AG04449 (cell line): ENCODE results near the gene MAP3K5.
"Not testable (repeated sequence)": the region's sequence is repeated elsewhere in the genome, so short reads cannot be mapped to it uniquely, and the experiment has no call there.

Source experiments
- CTCF ChIA-PET: fragments of 350-600 bp; formaldehyde crosslinking; extraction: SDS; loops from one replicate; lab custom pipeline; 2021; ENCODE audit warnings: antibody characterized with exemption; lab: Yijun Ruan, JAX
- POLR2A ChIA-PET: fragments of 400-600, 350-600 bp; formaldehyde crosslinking; extraction: SDS; loops from one replicate; lab custom pipeline; 2020; ENCODE audit warnings: antibody characterized with exemption, inconsistent platforms; lab: Yijun Ruan, JAX
- DNase-seq: peaks from one replicate; pipeline ENCODE4 v3.0.0-alpha.2; 2010; ENCODE audit warnings: low read depth, low spot score
- H3K4me3 ChIP-seq: 2 replicates; pipeline ENCODE4 v1.5.1; 2011; ENCODE audit warnings: low read depth, mild to moderate bottlenecking, control low read depth, low read length
- CTCF ChIP-seq: IDR thresholded peaks from one replicate; pipeline ENCODE4 v1.5.1; 2011; ENCODE audit warnings: mild to moderate bottlenecking, moderate library complexity, low read length, control low read depth, inconsistent platforms; ENCODE audit not compliant: insufficient read depth; ENCODE audit errors: missing control alignments

The MAP3K5 gene

GRCh38 chr6:136761227-136761922 lies 30.9 kb downstream of the MAP3K5 start:
- no peak for TF ChIP-seq CTCF
- CTCF ChIA-PET, result interaction anchor here (2.2 to 3.2 kb wide), 2 partner anchors 117 to 118 kb away, joined by 7 to 10 read pairs; no protein-coding TSS in a partner anchor
- POLR2A ChIA-PET, result no interaction called here
- no peak for DNase-seq
- H3K4me3 ChIP-seq, result peak overlapping the region; percentile 29

GRCh38 chr6:136760781-136761180 lies 31.5 kb downstream of the MAP3K5 start:
- H3K4me3 ChIP-seq, POLR2A ChIA-PET, DNase-seq: not testable (repeated sequence)
- CTCF ChIA-PET, result interaction anchor here (1.9 to 2.2 kb wide), 2 partner anchors 32 to 116 kb away, joined by 7 read pairs; partner anchors contain the start of gene MAP3K5

- TF ChIP-seq CTCF, result no peak
- POLR2A ChIA-PET, result no interaction called here
- CTCF ChIA-PET, result no interaction called here
- H3K4me3 ChIP-seq, result no peak overlapping the region
- DNase-seq, result no peak
Measured at GRCh38 chr6:136757150-136757549, 35.1 kb downstream of the MAP3K5 start.

- no peak overlapping the region for H3K4me3 ChIP-seq
- CTCF ChIA-PET, result no interaction called here
- no peak for DNase-seq
- POLR2A ChIA-PET, result no interaction called here
- TF ChIP-seq CTCF, result no peak
Measured at GRCh38 chr6:136754820-136755219, 37.5 kb downstream of the MAP3K5 start.

GRCh38 chr6:136753624-136754023 lies 38.7 kb downstream of the MAP3K5 start:
- no peak overlapping the region for H3K4me3 ChIP-seq
- CTCF ChIA-PET, result no interaction called here
- DNase-seq, result no peak
- POLR2A ChIA-PET, result no interaction called here
- TF ChIP-seq CTCF, result no peak

GRCh38 chr6:136752554-136752953 lies 39.7 kb downstream of the MAP3K5 start:
- ChIA-PET CTCF (interaction anchor here (1.2 kb wide), 1 partner anchor 12 kb away, joined by 4 read pairs; no protein-coding TSS in a partner anchor), POLR2A (no interaction called here)
- no peak for DNase-seq
- no peak overlapping the region for H3K4me3 ChIP-seq
- no peak for TF ChIP-seq CTCF
